Airway epithelial cell (primary cell): Measurements from ENCODE around the gene SLC6A1. TPM values are rescaled to one million over a fixed set of nuclear protein-coding genes. Genes with fewer than 3 reads are reported as not detected.

Experiments
- total RNA-seq: library from RNA; depleted of rRNA; stranded (reverse); fragments of >200 nt; gene quantifications from 2 replicates; pipeline ENCODE4 v1.2.3, GENCODE V29; 2015

The SLC6A1 gene
- not detected in 2 replicates for total RNA-seq

GRCh38 chr3:10992017-10992942 is at the start of gene SLC6A1:
Gene SLC6A1, plus strand, starts transcription at chr3:10992748. Its CDS starts 24,464 bp downstream, at chr3:11017212.

Other genes with a start within 250 kb of the SLC6A1 start
- 0.35 and 0.79 TPM in 2 replicates for gene SLC6A11, start 176.5 kb upstream of the SLC6A1 start, total RNA-seq
- 2.6 and 3.2 TPM in 2 replicates for gene HRH1, start 161.7 kb downstream of the SLC6A1 start, total RNA-seq